HepG2 (cell line): ENCODE results near the gene KCNMB2.

Experiments used
- CEBPZ ChIP-seq: IDR thresholded peaks from 2 replicates; pipeline ENCODE4 v1.6.1; 2012; ENCODE audit warnings: low read length, improper control_type of control experiment
- CTCF ChIP-seq: sonication (generic); formaldehyde crosslinking; IDR thresholded peaks from 2 replicates; pipeline ENCODE4 v1.5.0; 2020; ENCODE audit warnings: mild to moderate bottlenecking, missing genetic modification reagents, moderate library complexity
- FOXP1 ChIP-seq, 2 experiments: fragments of 450-650 bp in 1 of 2; IDR thresholded peaks; 2 replicates each; pipeline ENCODE4 v1.6.1; 2017 to 2018; ENCODE audit warnings: antibody characterized with exemption in 1 of 2
- KLF16 ChIP-seq, 2 experiments: sonication (generic) in 1 of 2; formaldehyde crosslinking in 1 of 2; IDR thresholded peaks; 2 replicates each; pipeline versions ENCODE4 v1.6.1 to v1.8.0; 2016 to 2023; ENCODE audit warnings: missing genetic modification reagents in 2 of 2, missing compliant biosample characterization in 1 of 2
- MTERF4 ChIP-seq: sonication (generic); formaldehyde crosslinking; IDR thresholded peaks from 2 replicates; pipeline ENCODE4 v1.8.0; 2023; ENCODE audit warnings: mild to moderate bottlenecking, missing genetic modification reagents
- POLR2A ChIP-seq, 2 experiments: IDR thresholded peaks; 2 replicates each; pipeline ENCODE4 v1.6.1; 2011; ENCODE audit warnings: low read depth in 2 of 2, low read length in 2 of 2, mild to moderate bottlenecking in 1 of 2, moderate library complexity in 1 of 2; ENCODE audit not compliant: insufficient read depth in 1 of 2
- PTBP1 ChIP-seq: fragments of 200-400 bp; formaldehyde crosslinking; IDR thresholded peaks from 2 replicates; pipeline ENCODE4 v1.6.1; 2018; ENCODE audit warnings: low read length, low read depth; ENCODE audit not compliant: poor library complexity, severe bottlenecking
- STAT6 ChIP-seq: sonication (generic); formaldehyde crosslinking; IDR thresholded peaks from 2 replicates; pipeline ENCODE4 v1.4.0; 2020; ENCODE audit warnings: missing genetic modification reagents, mild to moderate bottlenecking, borderline replicate concordance
- TCF7L2 ChIP-seq: IDR thresholded peaks from 2 replicates; pipeline ENCODE4 v1.6.1; 2011; ENCODE audit warnings: mild to moderate bottlenecking, low read depth, low read length, moderate library complexity
- ZBTB21 ChIP-seq: sonication (generic); formaldehyde crosslinking; IDR thresholded peaks from 2 replicates; pipeline ENCODE4 v1.4.0; 2020; ENCODE audit warnings: missing genetic modification reagents
- ZNF431 ChIP-seq: sonication (generic); formaldehyde crosslinking; IDR thresholded peaks from 2 replicates; pipeline ENCODE4 v1.9.0; 2022; ENCODE audit warnings: missing genetic modification reagents, low read depth, mild to moderate bottlenecking, borderline replicate concordance
- ZNF691 ChIP-seq: sonication (generic); formaldehyde crosslinking; IDR thresholded peaks from 2 replicates; pipeline ENCODE4 v1.4.0; 2020; ENCODE audit warnings: missing genetic modification reagents, low read depth, mild to moderate bottlenecking, borderline replicate concordance

GRCh38 chr3:178778589-178778988, 242.4 kb downstream of the KCNMB2 start:
- TF ChIP-seq CTCF (CRISPR knock-in tag) (no peak), ZNF691 (CRISPR knock-in tag) (no peak), ZBTB21 (CRISPR knock-in tag) (no peak), CEBPZ (no peak), PTBP1 (no peak), POLR2A (IDR thresholded peaks at IDR 0.05; ENCODE audit: insufficient read depth in 1 of 2, low read depth in 2 of 2, low read length in 2 of 2) (no peak), ZNF431 (CRISPR knock-in tag) (no peak), FOXP1 (IDR thresholded peaks at IDR 0.05) (no peak), FOXP1 (CRISPR knock-in tag; IDR thresholded peaks at IDR 0.05) (no peak), KLF16 (CRISPR knock-in tag; IDR thresholded peaks at IDR 0.05) (no peak), TCF7L2 (no peak), MTERF4 (CRISPR knock-in tag) (no peak), STAT6 (CRISPR knock-in tag) (no peak)
